Ovary (tissue), 3 donors: ENCODE results near the gene GABRD.

ENCODE experiments used
- POLR2A ChIP-seq: fragments of 450-650 bp; IDR thresholded peaks from one replicate; pipeline ENCODE4 v1.6.1; 2017; ENCODE audit warnings: antibody characterized with exemption, mild to moderate bottlenecking, moderate library complexity
- TF ChIP-seq, protein P1 (sequence below), 3 donors: fragments of 450-650 bp in 2 of 3; fragments of 200-600 bp in 1 of 3; IDR thresholded peaks; one replicate each; pipeline versions ENCODE4 v1.5.1 to v1.8.0; 2016 to 2022; ENCODE audit warnings: antibody characterized with exemption in 3 of 3, mild to moderate bottlenecking in 1 of 3
- donor health status: DM: no; HTN: no; CAD: no.

DNA sequence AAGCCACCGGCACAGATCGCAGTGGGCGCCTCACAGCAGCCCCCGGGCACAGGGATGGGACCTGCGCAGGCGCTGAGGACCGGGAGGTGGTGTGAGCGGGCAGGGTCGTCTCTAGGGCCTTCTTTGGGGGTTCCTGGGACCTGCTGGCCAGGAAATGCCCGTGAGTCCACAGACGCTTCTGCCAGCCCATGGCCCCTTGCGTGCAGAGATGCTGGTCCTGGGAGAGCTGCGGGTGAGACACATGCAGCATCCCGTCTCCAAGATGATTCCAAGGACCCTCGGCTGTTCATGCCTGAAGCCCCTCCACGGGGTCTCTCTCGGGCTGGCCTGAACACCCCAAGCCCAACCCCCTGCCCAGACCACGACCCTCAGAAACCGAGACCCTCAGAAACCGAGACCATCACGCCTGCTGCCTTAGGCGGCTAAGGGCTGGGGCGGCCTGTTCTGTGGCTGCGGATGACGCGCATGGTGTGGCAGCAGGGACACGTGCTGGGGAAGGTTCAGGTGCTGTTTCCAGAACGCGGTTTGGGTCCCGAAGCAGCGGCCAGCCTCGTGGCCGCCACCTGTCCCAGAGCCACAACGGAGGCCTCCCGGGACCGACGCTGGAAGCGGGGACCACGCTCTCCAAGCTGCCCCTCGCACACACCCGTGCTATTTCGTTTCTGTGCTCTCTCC is 38.5 kb upstream of the GABRD start:
- TF ChIP-seq, protein P1, sequence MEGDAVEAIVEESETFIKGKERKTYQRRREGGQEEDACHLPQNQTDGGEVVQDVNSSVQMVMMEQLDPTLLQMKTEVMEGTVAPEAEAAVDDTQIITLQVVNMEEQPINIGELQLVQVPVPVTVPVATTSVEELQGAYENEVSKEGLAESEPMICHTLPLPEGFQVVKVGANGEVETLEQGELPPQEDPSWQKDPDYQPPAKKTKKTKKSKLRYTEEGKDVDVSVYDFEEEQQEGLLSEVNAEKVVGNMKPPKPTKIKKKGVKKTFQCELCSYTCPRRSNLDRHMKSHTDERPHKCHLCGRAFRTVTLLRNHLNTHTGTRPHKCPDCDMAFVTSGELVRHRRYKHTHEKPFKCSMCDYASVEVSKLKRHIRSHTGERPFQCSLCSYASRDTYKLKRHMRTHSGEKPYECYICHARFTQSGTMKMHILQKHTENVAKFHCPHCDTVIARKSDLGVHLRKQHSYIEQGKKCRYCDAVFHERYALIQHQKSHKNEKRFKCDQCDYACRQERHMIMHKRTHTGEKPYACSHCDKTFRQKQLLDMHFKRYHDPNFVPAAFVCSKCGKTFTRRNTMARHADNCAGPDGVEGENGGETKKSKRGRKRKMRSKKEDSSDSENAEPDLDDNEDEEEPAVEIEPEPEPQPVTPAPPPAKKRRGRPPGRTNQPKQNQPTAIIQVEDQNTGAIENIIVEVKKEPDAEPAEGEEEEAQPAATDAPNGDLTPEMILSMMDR (IDR thresholded peaks at IDR 0.05): no peak
- TF ChIP-seq POLR2A: no peak
